Measurements from ENCODE around the gene AXL.

The AXL gene

DNA sequence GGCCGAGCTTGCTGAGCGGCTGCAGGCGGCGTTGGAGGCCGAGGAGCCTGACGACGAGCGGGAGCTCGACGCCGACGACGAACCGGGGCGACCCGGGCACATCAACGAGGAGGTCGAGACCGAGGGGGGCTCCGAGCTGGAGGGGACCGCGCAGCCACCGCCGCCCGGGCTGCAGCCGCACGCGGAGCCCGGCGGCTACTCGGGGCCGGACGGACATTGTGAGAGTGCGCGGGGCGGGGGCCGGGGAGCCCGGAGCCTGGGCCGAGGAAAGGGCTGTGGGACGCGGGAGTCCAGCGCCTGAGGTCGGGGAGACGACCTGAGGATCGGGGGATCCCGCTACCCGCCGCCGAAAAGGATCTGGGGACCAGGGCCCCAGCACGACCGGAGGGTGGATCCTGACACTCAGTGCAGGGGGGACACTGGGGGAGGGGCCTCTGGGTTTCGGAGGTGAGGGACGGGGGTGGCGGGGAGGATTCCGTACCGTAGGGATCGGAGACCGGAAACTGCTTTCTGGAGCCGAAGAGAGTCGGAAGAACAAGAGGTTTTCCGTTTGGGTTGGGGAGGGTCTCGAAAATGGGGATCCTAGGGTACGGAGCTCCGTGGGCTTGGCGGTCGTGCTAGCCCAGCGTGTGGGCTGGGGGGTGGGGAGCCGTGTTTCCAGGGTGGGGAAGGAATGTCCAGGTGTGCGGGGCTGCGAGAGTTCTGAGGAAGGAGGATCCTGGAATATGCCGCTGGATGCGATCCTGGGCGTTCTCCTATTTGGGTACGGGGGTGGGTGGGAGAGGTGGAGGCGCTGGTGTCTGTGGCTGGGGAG, 45.8 kb downstream of the AXL start:
- TF ChIP-seq TCF12 (IDR thresholded peaks at IDR 0.05; ENCODE audit: low read depth) (no peak), USF1 (IDR thresholded peaks at IDR 0.05) (no peak), EP300 (IDR thresholded peaks at IDR 0.05; ENCODE audit: borderline replicate concordance) (no peak), REST (IDR thresholded peaks at IDR 0.05; ENCODE audit: low read depth) (no peak)

- TF ChIP-seq EGR1 (IDR thresholded peaks at IDR 0.05) = no peak
- no peak for TF ChIP-seq YY1 (IDR thresholded peaks at IDR 0.05; ENCODE audit: low read depth)
- TF ChIP-seq CEBPB (IDR thresholded peaks at IDR 0.05) = no peak
- no peak for TF ChIP-seq ZBTB7A (IDR thresholded peaks at IDR 0.05; ENCODE audit: low read depth)
- TF ChIP-seq USF1 (IDR thresholded peaks at IDR 0.05) = no peak
- no peak for TF ChIP-seq REST (IDR thresholded peaks at IDR 0.05; ENCODE audit: low read depth)
- no peak for TF ChIP-seq CREB1 (IDR thresholded peaks at IDR 0.05; ENCODE audit: low read depth)
- no peak for TF ChIP-seq FOXM1 (IDR thresholded peaks at IDR 0.05; ENCODE audit: borderline replicate concordance, low read depth)
- TF ChIP-seq RAD21 (IDR thresholded peaks at IDR 0.05; ENCODE audit: low read depth) = no peak
- no peak for TF ChIP-seq NFIC (IDR thresholded peaks at IDR 0.05)
- TF ChIP-seq EP300 (IDR thresholded peaks at IDR 0.05; ENCODE audit: borderline replicate concordance) = no peak
- TF ChIP-seq, protein P1, sequence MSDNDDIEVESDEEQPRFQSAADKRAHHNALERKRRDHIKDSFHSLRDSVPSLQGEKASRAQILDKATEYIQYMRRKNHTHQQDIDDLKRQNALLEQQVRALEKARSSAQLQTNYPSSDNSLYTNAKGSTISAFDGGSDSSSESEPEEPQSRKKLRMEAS (IDR thresholded peaks at IDR 0.05) = no peak
- TF ChIP-seq TAF1 (IDR thresholded peaks at IDR 0.05; ENCODE audit: low read depth) = no peak
- TF ChIP-seq TCF12 (IDR thresholded peaks at IDR 0.05; ENCODE audit: low read depth) = no peak
- TF ChIP-seq TEAD4 (IDR thresholded peaks at IDR 0.05) = no peak
Measured at GRCh38 chr19:41265395-41266153, 46.6 kb downstream of the AXL start.

- TF ChIP-seq YY1 (IDR thresholded peaks at IDR 0.05; ENCODE audit: low read depth) (no peak), EGR1 (IDR thresholded peaks at IDR 0.05) (no peak), RAD21 (IDR thresholded peaks at IDR 0.05; ENCODE audit: low read depth) (no peak), USF1 (IDR thresholded peaks at IDR 0.05) (no peak), CEBPB (IDR thresholded peaks at IDR 0.05) (no peak), TCF12 (IDR thresholded peaks at IDR 0.05; ENCODE audit: low read depth) (no peak), CREB1 (IDR thresholded peaks at IDR 0.05; ENCODE audit: low read depth) (no peak), EP300 (IDR thresholded peaks at IDR 0.05; ENCODE audit: borderline replicate concordance) (no peak), REST (IDR thresholded peaks at IDR 0.05; ENCODE audit: low read depth) (no peak), TAF1 (IDR thresholded peaks at IDR 0.05; ENCODE audit: low read depth) (no peak), NFIC (IDR thresholded peaks at IDR 0.05) (no peak), TEAD4 (IDR thresholded peaks at IDR 0.05) (no peak), ZBTB7A (IDR thresholded peaks at IDR 0.05; ENCODE audit: low read depth) (no peak)
- TF ChIP-seq, protein P1 (IDR thresholded peaks at IDR 0.05) = no peak
Measured at GRCh38 chr19:41269055-41269454, 50.0 kb downstream of the AXL start.
